Measurements from ENCODE around the gene C10orf67. TPM values are rescaled to one million over a fixed set of nuclear protein-coding genes. Genes with fewer than 3 reads are reported as not detected.

The C10orf67 gene
- total RNA-seq, 1 experiment from 2014 or later, result not detected

GRCh38 chr10:23158370-23158769 is 186.2 kb downstream of the C10orf67 start:
- no peak for TF ChIP-seq ZFX (IDR thresholded peaks at IDR 0.05)
- peak; percentile 71 to 84 (median 83) for TF ChIP-seq CTCF (IDR thresholded peaks at IDR 0.05 in 2 of 3, conservative IDR thresholded peaks at IDR 0.05 in 1 of 3; ENCODE audit: borderline replicate concordance in 1 of 3, insufficient read depth in 1 of 3, low read depth in 2 of 3, low read length in 2 of 3)
- TF ChIP-seq SRF (IDR thresholded peaks at IDR 0.05; ENCODE audit: low read depth), result no peak
- no peak for TF ChIP-seq YY1 (IDR thresholded peaks at IDR 0.05; ENCODE audit: extremely low read depth, insufficient replicate concordance, low read depth, low read length)
- TF ChIP-seq RAD21 (IDR thresholded peaks at IDR 0.05; ENCODE audit: low read depth), result peak; percentile 85
- TF ChIP-seq EGR1 (IDR thresholded peaks at IDR 0.05; ENCODE audit: low read depth), result no peak
- 0 out of 2 replicates have a peak, but pooled peaks have one; percentile 7 for TF ChIP-seq JUND (IDR thresholded peaks at IDR 0.05)
- no peak for TF ChIP-seq MAX (IDR thresholded peaks at IDR 0.05)
- TF ChIP-seq EZH2 (IDR thresholded peaks at IDR 0.05), result no peak
- TF ChIP-seq EZH2phosphoT487 (IDR thresholded peaks at IDR 0.05; ENCODE audit: borderline replicate concordance), result no peak
- no peak for TF ChIP-seq FOSL1 (IDR thresholded peaks at IDR 0.05; ENCODE audit: low read depth)
- TF ChIP-seq CEBPB (IDR thresholded peaks at IDR 0.05; ENCODE audit: low read depth), result 0 out of 2 replicates have a peak, but pooled peaks have one; percentile 2
- TF ChIP-seq CBX3 (IDR thresholded peaks at IDR 0.05; ENCODE audit: low read depth), result no peak
- intact Hi-C loops (cut with micrococcal nuclease), result loop anchor here (1.0 to 10.0 kb wide), 10 partner anchors 131 to 1398 kb away; no protein-coding TSS in a partner anchor
- DNase-seq (ENCODE audit: low read depth, low spot score) (peak; percentile 47), ATAC-seq (peak; percentile 92)
- ChIA-PET RAD21 (ENCODE audit: low non-redundant PET in 1 of 2, low total read pairs in 2 of 2, uncharacterized antibody in 2 of 2, unreplicated experiment in 2 of 2) (interaction anchor here (0.5 to 0.9 kb wide), 4 partner anchors 125 to 190 kb away, joined by 3 to 4 read pairs (median 4); no protein-coding TSS in a partner anchor), CTCF (interaction anchor here (0.5 to 4.8 kb wide), 16 partner anchors 9 to 1399 kb away, joined by 3 to 78 read pairs (median 4); no protein-coding TSS in a partner anchor), POLR2A (no interaction called here)
- peaks cover 0 to 10% of the 10 kb centered on the region in 2 experiments; a peak in 2 of 4 replicates for H3K4me1 ChIP-seq (ENCODE audit: control insufficient read depth in 1 of 2, insufficient read depth in 2 of 2, low read length in 2 of 2)
- H3K36me3 ChIP-seq (ENCODE audit: control insufficient read depth in 1 of 2, insufficient read depth in 2 of 2, low read length in 2 of 2), result no peaks in the 10 kb centered on the region
- no peak overlapping the region for H3K9ac ChIP-seq (ENCODE audit: low read length)
- H3K27ac ChIP-seq (ENCODE audit: low read depth, low read length), result no peak overlapping the region
- no peaks in the 10 kb centered on the region for H3K9me3 ChIP-seq (ENCODE audit: control insufficient read depth in 1 of 2, insufficient read depth in 1 of 2, low read depth in 1 of 2, low read length in 2 of 2)
- peaks cover 4% of the 10 kb centered on the region; the same call in 1 of the 2 replicates for H3K27me3 ChIP-seq (ENCODE audit: insufficient read depth, low read length)
- no peaks in the 10 kb centered on the region for H3K9me2 ChIP-seq (ENCODE audit: insufficient read depth)
- no peaks in the 10 kb centered on the region for H4K20me1 ChIP-seq (ENCODE audit: insufficient read depth)
- no TSS peak for BruUV-seq (replicated peaks)
- H3K4me2 ChIP-seq (ENCODE audit: low read length), result peak overlapping the region; percentile 30
- H3K79me2 ChIP-seq (ENCODE audit: insufficient read depth, low read length), result no peaks in the 10 kb centered on the region
- no peak overlapping the region for H3K4me3 ChIP-seq (replicated peaks in 1 of 2; ENCODE audit: low read depth in 1 of 2, low read length in 2 of 2)
- peak overlapping the region; percentile 1 for H2AFZ ChIP-seq (ENCODE audit: low read depth, low read length, poor library complexity, severe bottlenecking)

Measured in HCT116 (cell line).